GM12873 (cell line): ENCODE results near the gene PCARE.

Experiments
- CTCF ChIP-seq: IDR thresholded peaks from 2 replicates; pipeline ENCODE4 v1.5.1; 2012; ENCODE audit warnings: low read depth, mild to moderate bottlenecking, moderate library complexity, low read length, control low read depth; ENCODE audit not compliant: insufficient read depth; ENCODE audit errors: missing control alignments

PCARE gene

GRCh38 chr2:29074411-29074810, at the start of gene PCARE:
Gene PCARE, minus strand, starts transcription at chr2:29074523. Its CDS starts 262 bp downstream, at chr2:29074261.
- no peak for TF ChIP-seq CTCF

DNA sequence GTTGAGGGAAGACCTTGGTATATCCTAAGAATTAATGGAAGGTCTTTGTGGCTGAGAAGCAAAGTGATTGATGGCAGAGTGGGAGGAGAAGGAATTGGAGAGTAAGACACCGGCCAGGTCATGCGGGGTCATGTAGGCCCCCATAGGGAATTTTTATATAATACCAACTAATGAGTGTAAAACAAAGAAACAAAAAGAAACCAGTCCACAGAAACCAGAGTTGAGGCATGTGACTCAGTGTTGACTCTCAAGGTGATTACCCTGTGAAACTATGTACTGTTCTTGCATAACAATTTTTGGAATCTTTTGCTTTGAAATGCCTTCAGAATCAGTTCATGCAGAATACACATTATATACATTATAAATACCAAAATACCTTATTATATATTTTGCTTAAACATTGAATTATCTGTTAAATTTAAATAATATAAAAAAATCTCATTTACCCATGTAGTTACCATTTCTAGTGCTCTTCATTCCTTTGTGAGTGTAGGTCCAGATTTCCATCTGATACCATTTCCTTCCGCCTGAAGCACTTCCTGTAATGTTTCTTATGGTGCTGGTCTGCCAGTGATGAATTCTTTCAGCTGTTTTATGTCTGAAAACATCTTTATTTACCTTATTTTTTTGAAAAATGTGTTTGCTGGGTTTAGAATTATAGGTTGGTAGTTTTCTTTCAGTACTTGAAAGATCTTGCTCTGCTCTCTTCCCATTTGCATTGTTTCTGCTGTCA, 49.5 kb upstream of the PCARE start:
- TF ChIP-seq CTCF, result no peak

DNA sequence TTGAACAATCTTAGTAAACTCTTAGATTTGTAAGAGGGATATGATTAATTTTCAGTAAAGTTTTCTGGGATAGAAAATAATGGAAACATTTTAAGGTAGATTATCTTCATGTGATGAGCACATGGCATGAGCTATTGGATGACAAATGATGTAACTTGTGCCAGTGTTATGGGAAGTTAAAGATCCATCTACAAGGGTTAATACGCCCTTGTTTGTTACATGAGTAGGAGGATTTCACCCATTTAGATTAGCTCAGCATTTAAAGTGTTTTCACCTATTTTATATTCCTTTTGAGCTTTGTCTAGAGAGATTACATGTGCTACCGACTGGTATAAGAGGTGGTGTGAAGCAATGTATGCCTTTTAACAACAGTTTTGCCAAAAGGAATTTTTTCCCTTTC, 46.5 kb upstream of the PCARE start:
- TF ChIP-seq CTCF, result no peak

- TF ChIP-seq CTCF, result no peak
Measured at GRCh38 chr2:29119211-29119610, 44.9 kb upstream of the PCARE start.

- TF ChIP-seq CTCF, result no peak
Measured at GRCh38 chr2:29117636-29118303, 43.4 kb upstream of the PCARE start.

DNA sequence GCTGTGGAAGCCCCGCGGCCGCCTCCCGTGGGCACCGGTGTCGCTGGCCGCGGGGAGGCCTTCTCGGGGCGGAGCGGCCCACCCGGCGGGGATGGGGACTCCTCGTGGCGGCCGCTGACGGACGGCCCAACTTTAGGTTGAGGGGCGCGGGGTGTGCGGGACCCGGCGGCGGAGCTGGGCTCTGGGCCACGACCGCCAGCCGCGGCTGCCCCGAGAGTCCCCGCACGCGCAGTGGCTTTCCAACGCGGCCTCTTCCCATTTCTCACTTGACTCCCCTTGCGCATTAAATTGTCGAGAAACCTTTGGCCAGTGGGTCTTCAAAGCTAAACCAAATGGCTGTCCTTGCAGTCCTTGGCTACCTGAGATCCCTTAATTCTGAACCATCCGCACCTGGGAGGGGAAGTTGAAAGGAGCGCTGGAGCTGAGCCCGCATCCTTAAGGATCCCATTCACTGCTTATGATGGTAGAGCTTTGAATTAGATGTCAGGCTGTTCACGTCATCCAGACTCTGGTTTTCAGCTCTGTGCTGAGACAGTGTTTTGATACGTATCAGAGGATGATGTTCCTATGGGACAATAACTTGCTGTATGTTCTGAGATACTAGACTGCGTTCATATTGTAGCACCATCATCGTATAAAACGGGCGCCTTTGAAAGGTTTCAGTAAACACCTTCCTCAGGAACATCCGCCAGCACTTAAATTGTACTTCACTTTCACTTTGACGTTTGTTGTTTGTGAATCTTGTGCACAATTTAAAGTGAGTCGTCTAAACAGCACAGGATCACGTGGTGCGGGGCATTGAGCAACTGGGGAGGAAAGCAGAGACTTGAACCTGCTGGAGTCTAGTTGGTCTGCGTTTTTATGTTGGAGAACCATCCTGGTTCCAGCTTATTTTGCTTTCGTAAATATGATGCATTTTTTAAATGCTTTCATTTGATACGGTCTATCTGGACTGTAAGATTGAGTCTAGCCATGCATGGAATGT, 41.8 kb upstream of the PCARE start:
- TF ChIP-seq CTCF, result no peak
